Endothelial cell of umbilical vein (primary cell): ENCODE measurements around the gene TET2.

Source experiments
- POLR2A ChIP-seq: IDR thresholded peaks from 2 replicates; pipeline ENCODE4 v1.6.1; 2012; ENCODE audit warnings: low read depth, mild to moderate bottlenecking, control low read depth, low read length
- TF ChIP-seq, protein P1 (sequence below), 2 donors: IDR thresholded peaks; 1 replicate in 1 of 2; 2 replicates in 1 of 2; pipeline ENCODE4 v1.5.1; 2011; ENCODE audit warnings: low read length in 2 of 2, mild to moderate bottlenecking in 2 of 2, moderate library complexity in 2 of 2, control low read depth in 1 of 2, inconsistent platforms in 1 of 2, low read depth in 1 of 2; ENCODE audit not compliant: insufficient read depth in 1 of 2; ENCODE audit errors: extremely low read depth in 1 of 2

DNA sequence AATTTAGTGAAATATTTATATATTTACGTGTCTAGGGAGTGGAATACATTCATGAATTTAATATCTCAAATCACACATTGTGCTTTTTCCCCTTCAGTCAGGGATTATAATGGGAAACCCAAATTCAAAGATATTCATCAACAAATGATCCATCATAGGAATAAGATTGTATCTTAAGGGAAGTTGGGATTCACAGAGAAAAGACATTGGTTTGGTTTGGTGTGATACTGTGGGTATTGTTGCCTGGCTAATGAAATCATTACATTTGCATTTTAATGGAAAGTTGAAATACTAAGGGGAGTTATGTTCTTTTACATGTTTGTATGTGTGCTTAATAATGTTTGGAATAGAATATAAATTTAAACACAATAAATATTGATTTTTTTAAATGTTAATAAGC, 1.7 kb downstream of the TET2 start:
- TF ChIP-seq POLR2A: no peak
- TF ChIP-seq, protein P1, sequence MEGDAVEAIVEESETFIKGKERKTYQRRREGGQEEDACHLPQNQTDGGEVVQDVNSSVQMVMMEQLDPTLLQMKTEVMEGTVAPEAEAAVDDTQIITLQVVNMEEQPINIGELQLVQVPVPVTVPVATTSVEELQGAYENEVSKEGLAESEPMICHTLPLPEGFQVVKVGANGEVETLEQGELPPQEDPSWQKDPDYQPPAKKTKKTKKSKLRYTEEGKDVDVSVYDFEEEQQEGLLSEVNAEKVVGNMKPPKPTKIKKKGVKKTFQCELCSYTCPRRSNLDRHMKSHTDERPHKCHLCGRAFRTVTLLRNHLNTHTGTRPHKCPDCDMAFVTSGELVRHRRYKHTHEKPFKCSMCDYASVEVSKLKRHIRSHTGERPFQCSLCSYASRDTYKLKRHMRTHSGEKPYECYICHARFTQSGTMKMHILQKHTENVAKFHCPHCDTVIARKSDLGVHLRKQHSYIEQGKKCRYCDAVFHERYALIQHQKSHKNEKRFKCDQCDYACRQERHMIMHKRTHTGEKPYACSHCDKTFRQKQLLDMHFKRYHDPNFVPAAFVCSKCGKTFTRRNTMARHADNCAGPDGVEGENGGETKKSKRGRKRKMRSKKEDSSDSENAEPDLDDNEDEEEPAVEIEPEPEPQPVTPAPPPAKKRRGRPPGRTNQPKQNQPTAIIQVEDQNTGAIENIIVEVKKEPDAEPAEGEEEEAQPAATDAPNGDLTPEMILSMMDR (IDR thresholded peaks at IDR 0.05; ENCODE audit: extremely low read depth in 1 of 2, insufficient read depth in 1 of 2, low read depth in 1 of 2, low read length in 2 of 2): no peak
